Measurements from ENCODE around the gene CXCL11. TPM values are rescaled to one million over a fixed set of nuclear protein-coding genes. Genes with fewer than 3 reads are reported as not detected.

CXCL11 gene
- total RNA-seq, 1 experiment from 2014 or later = not detected

DNA sequence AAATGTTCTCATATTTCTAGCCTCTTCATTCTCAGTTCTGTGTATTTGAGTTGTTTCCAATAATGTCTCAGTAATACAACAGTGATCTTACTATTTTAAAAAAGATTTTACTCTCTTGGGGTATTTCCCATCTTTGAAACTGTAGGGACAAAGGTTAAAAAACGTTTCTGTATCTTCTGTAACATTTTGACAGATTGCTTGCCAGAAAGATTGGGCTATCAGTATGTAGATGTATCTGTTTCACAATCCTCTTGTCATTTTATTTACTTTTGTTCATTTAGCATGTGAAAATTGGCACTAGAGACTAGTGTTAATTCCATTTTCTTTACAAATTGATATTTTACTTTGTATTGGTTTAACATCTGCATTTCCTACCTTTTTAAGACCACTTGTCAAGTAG lies 22.3 kb downstream of the CXCL11 start:
- Histone ChIP-seq H3K79me2 (ENCODE audit: insufficient read depth, low read length) (no peaks in the 10 kb centered on the region), H2BK120ac (ENCODE audit: low read depth, low read length, poor library complexity, severe bottlenecking) (no peak overlapping the region), H4K20me1 (ENCODE audit: control insufficient read depth, insufficient read depth, insufficient read length) (no peaks in the 10 kb centered on the region), H4K91ac (ENCODE audit: insufficient read length, low read depth, low read length) (no peak overlapping the region), H2AK5ac (ENCODE audit: insufficient read length, low read length) (no peak overlapping the region), H4K5ac (ENCODE audit: insufficient read length, low read depth, low read length) (no peak overlapping the region), H2BK5ac (ENCODE audit: insufficient read length, low read length) (no peak overlapping the region), H2BK12ac (ENCODE audit: insufficient read length, low read depth, low read length) (no peak overlapping the region), H2BK15ac (ENCODE audit: low read depth, low read length) (no peak overlapping the region), H3K14ac (ENCODE audit: insufficient read depth, low read length) (no peak overlapping the region), H3K79me1 (ENCODE audit: insufficient read depth, low read depth, low read length, poor library complexity, severe bottlenecking) (no peaks in the 10 kb centered on the region), H3K27me3 (ENCODE audit: insufficient read depth, low read length) (no peaks in the 10 kb centered on the region), H3K4me1 (ENCODE audit: insufficient read depth, low read length) (peaks cover 10% of the 10 kb centered on the region; the same call in 1 of the 2 replicates), H3K9me3 (ENCODE audit: control insufficient read depth, low read depth, low read length) (no peaks in the 10 kb centered on the region), H3K56ac (ENCODE audit: insufficient read length, low read depth, low read length) (no peak overlapping the region), H3K4me2 (ENCODE audit: insufficient read depth, insufficient read length, low read length) (no peak overlapping the region), H3K23ac (ENCODE audit: insufficient read length, low read depth, low read length) (no peak overlapping the region), H3K18ac (ENCODE audit: insufficient read length, low read depth, low read length) (no peak overlapping the region), H4K8ac (replicated peaks; ENCODE audit: insufficient read length, low read depth, low read length) (no peak overlapping the region), H3K4ac (ENCODE audit: low read depth, low read length) (no peak overlapping the region), H3T11ph (ENCODE audit: low read length) (no peak overlapping the region), H2AFZ (ENCODE audit: low read length) (no peak overlapping the region), H3K23me2 (ENCODE audit: insufficient read length, low read depth, low read length, poor library complexity, severe bottlenecking) (no peaks in the 10 kb centered on the region), H2BK20ac (ENCODE audit: low read depth, low read length, poor library complexity, severe bottlenecking) (no peak overlapping the region), H3K9ac (ENCODE audit: extremely low read depth, insufficient read length, low read length) (no peak overlapping the region), H3K27ac (ENCODE audit: insufficient read length, low read depth, low read length) (no peak overlapping the region)
- no CpG with 5 or more reads among the region's 1 CpG for WGBS (ENCODE audit: extremely low coverage, insufficient read length, low lambda C conversion rate)
- H3K9me3 Mint-ChIP-seq = no peaks in the 10 kb centered on the region
- TF ChIP-seq, protein P1, sequence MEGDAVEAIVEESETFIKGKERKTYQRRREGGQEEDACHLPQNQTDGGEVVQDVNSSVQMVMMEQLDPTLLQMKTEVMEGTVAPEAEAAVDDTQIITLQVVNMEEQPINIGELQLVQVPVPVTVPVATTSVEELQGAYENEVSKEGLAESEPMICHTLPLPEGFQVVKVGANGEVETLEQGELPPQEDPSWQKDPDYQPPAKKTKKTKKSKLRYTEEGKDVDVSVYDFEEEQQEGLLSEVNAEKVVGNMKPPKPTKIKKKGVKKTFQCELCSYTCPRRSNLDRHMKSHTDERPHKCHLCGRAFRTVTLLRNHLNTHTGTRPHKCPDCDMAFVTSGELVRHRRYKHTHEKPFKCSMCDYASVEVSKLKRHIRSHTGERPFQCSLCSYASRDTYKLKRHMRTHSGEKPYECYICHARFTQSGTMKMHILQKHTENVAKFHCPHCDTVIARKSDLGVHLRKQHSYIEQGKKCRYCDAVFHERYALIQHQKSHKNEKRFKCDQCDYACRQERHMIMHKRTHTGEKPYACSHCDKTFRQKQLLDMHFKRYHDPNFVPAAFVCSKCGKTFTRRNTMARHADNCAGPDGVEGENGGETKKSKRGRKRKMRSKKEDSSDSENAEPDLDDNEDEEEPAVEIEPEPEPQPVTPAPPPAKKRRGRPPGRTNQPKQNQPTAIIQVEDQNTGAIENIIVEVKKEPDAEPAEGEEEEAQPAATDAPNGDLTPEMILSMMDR (conservative IDR thresholded peaks at IDR 0.05) = no peak
- no peak overlapping the region for H3K27ac Mint-ChIP-seq
- DNase-seq = no peak
- peaks cover 24% of the 10 kb centered on the region in 2 experiments for H3K4me1 Mint-ChIP-seq
- peaks cover 9% of the 10 kb centered on the region; the same call in 1 of the 2 replicates for H3K27me3 Mint-ChIP-seq (ENCODE audit: low read depth)
- H3K36me3 Mint-ChIP-seq (ENCODE audit: insufficient read depth in 1 of 3, low read depth in 3 of 3) = no peaks in the 10 kb centered on the region
- no peak overlapping the region for H3K4me3 Mint-ChIP-seq
